HG03280 (cell line): ENCODE data around the gene CCDC85B.

Experiments
- ATAC-seq: cut with Tn5 transposase; IDR thresholded peaks from one replicate; pipeline ENCODE4 v1.9.1; 2021; ENCODE audit warnings: mild to moderate bottlenecking, moderate library complexity; ENCODE audit not compliant: unreplicated experiment

Gene CCDC85B

GRCh38 chr11:65928667-65929066, 38.2 kb downstream of the CCDC85B start:
- no peak for ATAC-seq

DNA sequence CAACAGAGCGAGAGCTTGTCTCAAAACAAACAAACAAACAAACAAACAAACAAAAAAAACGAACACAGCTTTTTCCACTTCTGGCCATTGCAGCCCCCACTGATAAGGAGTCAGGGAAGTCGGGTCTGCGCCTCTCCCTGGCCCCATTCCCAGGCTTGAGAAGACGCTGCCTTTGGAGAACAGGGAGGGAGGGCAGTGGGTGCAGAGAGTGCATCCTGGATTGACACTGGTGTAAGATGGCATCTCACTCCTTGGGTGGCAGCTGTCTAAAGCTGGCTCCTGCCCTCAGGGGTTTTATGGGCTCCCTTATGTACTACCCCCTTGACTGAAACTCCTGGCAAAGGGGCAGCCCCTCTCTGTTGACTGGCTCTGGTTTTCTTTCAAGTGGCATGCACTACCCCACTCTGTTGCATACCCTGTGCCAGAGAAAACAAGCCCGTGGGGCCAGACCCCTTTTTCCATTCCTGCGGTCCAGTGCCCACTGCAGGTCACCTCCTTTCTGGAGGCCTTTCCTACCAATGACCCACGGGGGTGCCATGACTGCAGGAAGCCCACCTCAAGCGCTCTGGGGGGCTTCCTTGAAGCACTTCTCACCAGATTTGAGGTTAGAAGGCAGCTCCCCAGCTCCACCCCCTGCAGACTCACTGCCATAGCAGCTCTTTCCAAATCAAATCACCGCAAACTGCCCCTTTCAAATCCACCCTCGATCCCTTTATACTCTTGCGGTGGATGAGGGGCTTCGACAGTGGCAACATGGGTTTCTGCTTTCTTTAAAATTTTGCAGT, 41.5 kb downstream of the CCDC85B start:
- no peak for ATAC-seq

- ATAC-seq, result no peak
These were observed 42.1 kb downstream of the CCDC85B start for GRCh38 chr11:65932558-65932919.

DNA sequence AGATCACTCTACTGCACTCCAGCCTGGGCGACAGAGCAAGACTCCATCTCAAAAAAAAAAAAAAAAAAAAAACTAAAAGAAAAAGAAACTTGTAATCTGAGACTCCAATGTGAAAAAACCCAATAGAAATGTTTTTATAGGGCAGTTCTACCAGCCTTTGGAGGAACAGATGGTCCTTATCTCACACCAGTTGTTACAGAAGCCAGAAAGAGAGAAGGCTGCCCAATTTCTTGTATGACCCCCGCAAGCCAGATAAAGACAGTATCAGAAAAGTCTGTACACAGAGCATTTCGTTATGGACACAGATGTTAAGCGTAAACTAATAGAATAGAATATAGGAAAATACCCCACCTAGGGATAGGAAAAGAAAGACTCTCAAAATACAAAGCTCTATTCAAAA, 43.5 kb downstream of the CCDC85B start:
- no peak for ATAC-seq

DNA sequence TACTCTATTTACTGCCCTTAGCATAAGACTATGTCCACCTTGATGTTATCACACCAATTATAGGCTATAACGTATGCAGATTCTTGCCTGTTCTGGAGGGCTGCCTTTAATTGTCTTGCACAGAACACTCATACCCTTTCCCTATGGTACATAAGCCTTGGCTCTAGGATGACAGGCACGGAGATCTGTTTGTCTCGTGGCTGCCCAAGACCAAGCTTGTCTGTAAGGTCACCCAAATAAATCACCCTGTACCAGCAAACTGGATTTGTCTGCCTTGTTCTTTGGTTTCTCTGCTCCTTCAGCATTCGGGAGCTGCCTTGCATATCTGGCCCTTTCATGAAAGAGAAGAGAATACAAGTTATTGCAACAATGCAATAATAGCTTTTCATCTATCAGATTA, 47.3 kb downstream of the CCDC85B start:
- no peak for ATAC-seq
